H1 (cell line): ENCODE data around the gene GREB1. TPM values are rescaled to one million over a fixed set of nuclear protein-coding genes. Genes with fewer than 3 reads are reported as not detected.

Experiments used
- BACH1 ChIP-seq: IDR thresholded peaks from 2 replicates; pipeline ENCODE4 v1.6.1; 2012; ENCODE audit warnings: low read length, improper control_type of control experiment
- CTBP2 ChIP-seq: IDR thresholded peaks from 2 replicates; pipeline ENCODE4 v1.7.0; 2011; ENCODE audit warnings: borderline replicate concordance, mild to moderate bottlenecking, moderate library complexity, mixed read lengths, low read length; ENCODE audit not compliant: insufficient read depth, insufficient read length
- E2F6 ChIP-seq: IDR thresholded peaks from 2 replicates; pipeline ENCODE4 v1.6.1; 2012; ENCODE audit warnings: inconsistent platforms
- RFX5 ChIP-seq: IDR thresholded peaks from 2 replicates; pipeline ENCODE4 v1.6.1; 2011; ENCODE audit warnings: low read depth, low read length, improper control_type of control experiment, borderline replicate concordance
- RNF2 ChIP-seq: fragments of 200-900, 300-1000 bp; sonication (generic); IDR thresholded peaks from 2 replicates; pipeline ENCODE4 v1.7.1; 2016; ENCODE audit warnings: borderline replicate concordance, low read depth, mild to moderate bottlenecking, antibody characterized with exemption, low read length; ENCODE audit not compliant: poor library complexity, severe bottlenecking; ENCODE audit errors: missing control alignments
- polyA plus RNA-seq, 7 experiments: library from polyadenylated mRNA; depleted of rRNA in 3 of 7; stranded (reverse) in 5 of 7; unstranded in 2 of 7; fragments of >200 nt in 5 of 7; fragments of 200-250 nt in 2 of 7; gene quantifications; 1 replicate in 5 of 7; 2 replicates in 1 of 7; 4 replicates in 1 of 7; pipeline versions ENCODE4 v1.2.1 to v1.2.3, GENCODE V29; 2011 to 2013; ENCODE audit warnings: missing spikeins in 2 of 7, mixed read lengths in 2 of 7
- total RNA-seq: library from RNA; stranded (reverse); fragmentation: NEBNext Ultra II Directional; extraction: Animal tissue kit (Norgen Biotek cat#: 25700); gene quantifications from 2 replicates; pipeline ENCODE4 v1.2.1, GENCODE V29; 2021

Gene GREB1
- total and polyA plus RNA-seq, 2 of the 8 experiments (the other 6 are each of a cell fraction or from before 2014, with no cell fraction given): 7.9 to 43.4 TPM

GRCh38 chr2:11552260-11552638 lies 18.4 kb downstream of the GREB1 start (continued):
- no peak for TF ChIP-seq E2F6
- no peak for TF ChIP-seq RFX5
- TF ChIP-seq BACH1: no peak
- no peak for TF ChIP-seq CTBP2
- TF ChIP-seq RNF2: no peak
